Kidney epithelial cell (primary cell): Measurements from ENCODE around the gene DDI2. TPM values are rescaled to one million over a fixed set of nuclear protein-coding genes. Genes with fewer than 3 reads are reported as not detected.

ENCODE experiments used
- DNase-seq: peaks from one replicate; pipeline ENCODE4 v3.0.0-alpha.2; 2010; ENCODE audit warnings: low read depth
- H3K27me3 ChIP-seq: 2 replicates; pipeline ENCODE4 v1.6.0; 2011; ENCODE audit warnings: low read length; ENCODE audit not compliant: control insufficient read depth, insufficient read depth
- H3K36me3 ChIP-seq: 2 replicates; pipeline ENCODE4 v1.5.1; 2011; ENCODE audit warnings: low read length; ENCODE audit not compliant: control insufficient read depth, insufficient read depth
- H3K4me3 ChIP-seq: 2 replicates; pipeline ENCODE4 v1.5.1; 2011; ENCODE audit warnings: low read depth, mild to moderate bottlenecking, control low read depth, low read length
- total RNA-seq: library from RNA; depleted of rRNA; stranded (reverse); fragments of >200 nt; gene quantifications from 2 replicates; pipeline ENCODE4 v1.2.3, GENCODE V29; 2015
- TF ChIP-seq, protein P1 (sequence below): IDR thresholded peaks from 2 replicates; pipeline ENCODE4 v1.5.1; 2011; ENCODE audit warnings: mild to moderate bottlenecking, moderate library complexity, low read length, control low read depth, inconsistent platforms; ENCODE audit not compliant: insufficient read depth, poor library complexity, severe bottlenecking

The DDI2 gene
- total RNA-seq, 1 donor from 2014 or later, result 16.9 TPM

DNA sequence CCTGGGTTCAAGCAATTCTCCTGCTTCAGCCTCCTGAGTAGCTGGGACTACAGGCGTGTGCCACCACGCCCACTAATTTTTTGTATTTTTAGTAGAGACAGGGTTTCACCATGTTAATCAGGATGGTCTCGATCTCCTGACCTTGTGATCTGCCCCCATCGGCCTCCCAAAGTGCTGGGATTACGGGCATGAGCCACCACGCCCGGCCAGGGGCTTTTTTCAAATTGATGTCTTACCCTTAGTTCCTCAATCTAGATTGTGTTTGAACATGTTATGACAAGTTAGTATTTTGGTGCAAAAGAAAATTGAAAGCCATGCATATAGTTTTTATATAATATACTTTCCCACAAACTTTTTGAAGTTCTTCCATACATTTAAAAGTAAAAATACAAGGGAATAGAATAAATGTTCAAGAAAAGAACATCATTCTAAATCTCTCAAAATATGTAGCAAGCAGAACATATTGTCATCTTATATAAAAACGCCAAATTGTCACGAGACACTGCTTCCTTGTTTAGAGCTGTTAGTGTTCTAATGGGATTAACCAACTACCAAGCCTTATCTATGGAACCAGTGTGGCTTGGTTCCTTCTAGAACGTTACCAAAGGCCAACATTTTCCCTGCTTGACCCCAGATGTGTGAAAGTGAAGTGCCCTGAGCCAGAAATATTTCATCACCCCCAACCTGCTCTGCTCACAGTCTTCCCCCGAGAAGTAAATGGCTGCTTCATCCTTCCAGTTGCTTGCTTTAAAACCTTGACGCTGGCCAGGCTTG, 57.3 kb downstream of the DDI2 start:
- Histone ChIP-seq H3K4me3 (no peak overlapping the region), H3K36me3 (no peaks in the 10 kb centered on the region), H3K27me3 (no peaks in the 10 kb centered on the region)
- TF ChIP-seq, protein P1, sequence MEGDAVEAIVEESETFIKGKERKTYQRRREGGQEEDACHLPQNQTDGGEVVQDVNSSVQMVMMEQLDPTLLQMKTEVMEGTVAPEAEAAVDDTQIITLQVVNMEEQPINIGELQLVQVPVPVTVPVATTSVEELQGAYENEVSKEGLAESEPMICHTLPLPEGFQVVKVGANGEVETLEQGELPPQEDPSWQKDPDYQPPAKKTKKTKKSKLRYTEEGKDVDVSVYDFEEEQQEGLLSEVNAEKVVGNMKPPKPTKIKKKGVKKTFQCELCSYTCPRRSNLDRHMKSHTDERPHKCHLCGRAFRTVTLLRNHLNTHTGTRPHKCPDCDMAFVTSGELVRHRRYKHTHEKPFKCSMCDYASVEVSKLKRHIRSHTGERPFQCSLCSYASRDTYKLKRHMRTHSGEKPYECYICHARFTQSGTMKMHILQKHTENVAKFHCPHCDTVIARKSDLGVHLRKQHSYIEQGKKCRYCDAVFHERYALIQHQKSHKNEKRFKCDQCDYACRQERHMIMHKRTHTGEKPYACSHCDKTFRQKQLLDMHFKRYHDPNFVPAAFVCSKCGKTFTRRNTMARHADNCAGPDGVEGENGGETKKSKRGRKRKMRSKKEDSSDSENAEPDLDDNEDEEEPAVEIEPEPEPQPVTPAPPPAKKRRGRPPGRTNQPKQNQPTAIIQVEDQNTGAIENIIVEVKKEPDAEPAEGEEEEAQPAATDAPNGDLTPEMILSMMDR, result no peak
- no peak for DNase-seq

DNA sequence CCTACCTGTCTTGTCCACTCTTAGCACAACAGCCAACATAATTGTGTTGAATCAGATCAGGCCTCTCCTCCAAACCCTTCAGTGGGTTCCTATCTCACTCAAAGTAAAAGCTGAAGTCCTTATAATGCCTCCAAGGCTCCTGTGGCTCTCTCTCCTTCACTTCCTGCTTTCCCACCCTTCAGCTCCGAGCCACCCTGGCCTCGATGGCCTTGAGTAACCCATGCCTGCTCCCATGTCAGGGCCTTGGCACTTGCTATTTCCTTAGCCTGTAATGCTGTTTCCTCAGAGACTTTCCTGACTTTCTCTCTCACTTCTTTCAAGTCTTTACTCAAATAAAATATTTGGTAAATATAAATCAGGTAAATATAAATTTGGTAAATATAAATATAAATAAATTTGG, 58.8 kb downstream of the DDI2 start:
- TF ChIP-seq, protein P1, result no peak
- H3K4me3 ChIP-seq, result no peak overlapping the region
- no peaks in the 10 kb centered on the region for H3K36me3 ChIP-seq
- no peaks in the 10 kb centered on the region for H3K27me3 ChIP-seq
- DNase-seq, result no peak

DNA sequence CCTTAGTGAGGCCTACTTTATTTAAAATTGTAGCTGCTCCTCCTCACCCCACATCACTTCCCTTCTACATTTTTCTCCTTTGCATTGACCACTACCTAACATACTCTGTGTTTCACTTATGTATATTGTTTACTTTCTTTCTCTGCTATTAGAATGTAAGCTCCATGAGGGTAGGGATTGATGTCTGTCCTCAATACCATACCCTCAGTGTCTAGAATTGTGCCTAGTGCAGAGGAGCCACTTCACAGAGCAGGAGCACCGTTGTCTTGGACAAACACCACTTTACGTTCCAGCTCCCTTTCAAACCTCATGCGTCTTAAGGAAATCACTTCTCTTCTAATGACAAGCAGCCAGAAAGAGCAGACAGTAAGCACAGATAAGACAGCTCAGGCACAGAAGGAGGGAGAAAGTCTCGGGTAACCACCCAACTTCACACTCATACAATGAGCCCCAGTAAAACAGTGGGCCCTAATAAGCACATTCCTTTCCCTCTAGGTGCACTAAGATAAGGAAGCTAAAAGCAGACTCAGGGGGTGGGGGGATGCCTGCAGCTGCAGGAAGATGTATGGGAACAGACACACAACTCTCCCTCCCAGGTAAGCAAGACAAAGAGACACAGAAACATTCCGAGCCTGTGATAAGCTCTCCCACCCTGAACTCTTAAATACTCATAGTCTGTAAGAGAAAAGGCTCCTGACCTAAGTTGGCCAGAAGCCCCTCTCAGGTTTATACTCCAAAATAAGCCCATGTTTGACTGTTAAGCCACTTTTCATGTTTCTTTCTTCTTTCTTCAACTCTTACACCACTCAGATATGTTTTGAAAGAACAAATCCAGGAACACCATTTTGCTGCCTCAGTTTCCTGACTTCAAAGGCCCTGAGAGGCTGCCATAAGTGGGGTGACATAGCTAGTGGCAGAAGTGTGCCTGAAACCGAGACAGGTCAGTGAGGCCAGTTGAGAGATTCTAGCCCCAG, 59.7 kb downstream of the DDI2 start:
- TF ChIP-seq, protein P1, result no peak
- H3K36me3 ChIP-seq, result no peaks in the 10 kb centered on the region
- no peaks in the 10 kb centered on the region for H3K27me3 ChIP-seq
- DNase-seq, result no peak
- H3K4me3 ChIP-seq, result no peak overlapping the region

DNA sequence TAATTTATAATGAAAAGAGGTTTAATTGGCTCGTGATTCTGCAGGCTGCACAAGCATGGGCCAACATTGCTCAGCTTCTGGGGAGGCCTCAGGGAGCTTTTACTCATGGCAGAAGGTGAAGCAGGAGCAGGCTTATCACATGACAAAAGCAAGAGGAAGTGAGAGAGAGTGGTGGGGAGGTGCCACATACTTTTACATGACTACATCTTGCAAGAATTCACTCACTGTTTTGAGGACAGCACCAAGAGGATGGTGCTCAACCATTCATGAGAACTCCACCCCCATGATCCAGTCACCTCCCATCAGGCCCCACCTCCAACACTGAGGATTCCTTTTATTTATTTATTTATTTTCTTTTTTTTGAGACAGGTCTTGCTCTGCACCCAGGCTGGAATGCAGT, 61.3 kb downstream of the DDI2 start:
- TF ChIP-seq, protein P1, result no peak
- no peak overlapping the region for H3K4me3 ChIP-seq
- DNase-seq, result peak; percentile 90

DNA sequence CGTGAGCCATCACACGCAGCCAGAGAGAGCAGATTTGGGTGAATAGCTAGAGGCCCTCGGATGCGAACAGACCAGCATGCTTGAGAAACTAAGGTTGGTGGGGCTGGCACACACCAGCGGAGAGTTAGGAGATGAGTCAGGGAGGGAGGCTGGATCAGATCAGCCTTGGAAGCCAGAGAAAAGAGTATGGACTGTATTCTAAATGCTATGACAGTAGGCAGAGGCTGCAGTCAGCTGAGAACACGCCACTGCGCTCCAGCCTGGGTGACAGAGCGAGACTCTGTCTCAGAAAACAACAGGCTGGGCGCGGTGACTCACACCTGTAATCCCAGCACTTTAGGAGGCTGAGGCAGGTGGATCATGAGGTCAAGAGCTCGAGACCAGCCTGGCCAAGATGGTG, 62.9 kb downstream of the DDI2 start:
- TF ChIP-seq, protein P1, result no peak
- no peak overlapping the region for H3K4me3 ChIP-seq
- no peaks in the 10 kb centered on the region for H3K36me3 ChIP-seq
- DNase-seq, result peak; percentile 53
- H3K27me3 ChIP-seq, result no peaks in the 10 kb centered on the region

More for the DNA sequence above, 61.3 kb downstream of the DDI2 start:
- Histone ChIP-seq H3K27me3 (no peaks in the 10 kb centered on the region), H3K36me3 (no peaks in the 10 kb centered on the region)
